HL-60 (cell line): Measurements from ENCODE around the gene NME3.

Experiments used
- DNase-seq, 2 experiments: peaks; one replicate each; pipeline ENCODE4 v3.0.0-alpha.2; 2010 to 2020; ENCODE audit warnings: low read depth in 1 of 2, low spot score in 1 of 2
- H3K27ac ChIP-seq: fragments of 250-450 bp; sonication (Bioruptor Pico); replicated peaks from 2 replicates; pipeline ENCODE4 v1.5.1; 2020; ENCODE audit warnings: mild to moderate bottlenecking, moderate library complexity
- H3K27me3 ChIP-seq: fragments of 250-450 bp; sonication (Bioruptor Pico); 2 replicates; pipeline ENCODE4 v1.5.1; 2021; ENCODE audit warnings: mild to moderate bottlenecking, moderate library complexity; ENCODE audit not compliant: insufficient read depth, poor library complexity, severe bottlenecking
- H3K4me3 ChIP-seq: replicated peaks from 2 replicates; pipeline ENCODE4 v1.5.1; 2011; ENCODE audit warnings: mild to moderate bottlenecking, control low read depth, low read length; ENCODE audit not compliant: insufficient read depth
- CTCF ChIP-seq: IDR thresholded peaks from one replicate; pipeline ENCODE4 v1.5.1; 2011; ENCODE audit warnings: low read length, control low read depth, inconsistent platforms; ENCODE audit not compliant: insufficient read depth
- GABPA ChIP-seq: IDR thresholded peaks from 2 replicates; pipeline ENCODE4 v1.6.1; 2012; ENCODE audit warnings: low read depth
- POLR2AphosphoS5 ChIP-seq: IDR thresholded peaks from 2 replicates; pipeline ENCODE4 v1.6.1; 2012; ENCODE audit warnings: low read depth
- REST ChIP-seq: IDR thresholded peaks from 2 replicates; pipeline ENCODE4 v1.6.1; 2012; ENCODE audit warnings: low read depth; ENCODE audit not compliant: insufficient replicate concordance
- SPI1 ChIP-seq: IDR thresholded peaks from 2 replicates; pipeline ENCODE4 v1.6.1; 2012; ENCODE audit warnings: low read depth, mild to moderate bottlenecking, borderline replicate concordance

NME3 gene

DNA sequence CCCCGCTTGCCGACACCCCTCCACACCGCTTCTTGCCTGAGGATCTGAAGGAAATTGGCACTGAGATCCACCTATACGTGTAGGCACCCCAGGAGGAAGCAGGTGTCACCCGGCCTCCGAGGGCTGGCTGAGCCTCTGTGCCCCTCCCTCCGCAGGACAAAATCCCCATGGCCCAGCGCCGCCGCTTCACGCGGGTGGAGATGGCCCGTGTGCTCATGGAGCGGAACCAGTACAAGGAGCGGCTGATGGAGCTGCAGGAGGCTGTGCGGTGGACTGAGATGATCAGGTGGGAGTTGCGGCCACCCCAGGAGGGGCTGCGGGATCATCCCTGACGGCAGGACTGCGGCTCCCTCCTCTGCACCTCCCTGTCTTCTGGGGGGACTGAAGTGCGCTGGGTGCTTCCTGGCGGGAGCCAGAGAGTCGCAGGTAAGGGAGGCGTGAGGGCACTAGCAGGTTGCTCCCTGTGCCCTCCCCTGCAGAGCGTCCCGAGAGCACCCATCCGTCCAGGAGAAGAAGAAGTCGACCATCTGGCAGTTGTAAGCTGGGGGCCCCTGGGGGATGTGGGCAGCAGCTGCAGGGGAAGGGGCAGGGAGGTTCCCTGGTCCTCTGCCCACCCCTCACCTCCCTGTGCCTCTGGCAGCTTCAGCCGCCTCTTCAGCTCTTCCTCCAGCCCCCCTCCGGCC lies 9.0 kb downstream of the NME3 start:
- H3K27ac ChIP-seq, result no peak overlapping the region
- H3K27me3 ChIP-seq, result no peaks in the 10 kb centered on the region
- no peak overlapping the region for H3K4me3 ChIP-seq
- DNase-seq, result no peak
- TF ChIP-seq GABPA, result no peak
- no peak for TF ChIP-seq POLR2AphosphoS5
- no peak for TF ChIP-seq SPI1
- TF ChIP-seq REST, result no peak
- TF ChIP-seq CTCF, result no peak

- TF ChIP-seq REST, result no peak
- TF ChIP-seq CTCF, result no peak
- TF ChIP-seq SPI1, result no peak
- TF ChIP-seq POLR2AphosphoS5, result no peak
- Histone ChIP-seq H3K27me3 (no peaks in the 10 kb centered on the region), H3K27ac (no peak overlapping the region), H3K4me3 (no peak overlapping the region)
- no peak for DNase-seq
Measured at GRCh38 chr16:1761751-1762150, 9.6 kb downstream of the NME3 start.

DNA sequence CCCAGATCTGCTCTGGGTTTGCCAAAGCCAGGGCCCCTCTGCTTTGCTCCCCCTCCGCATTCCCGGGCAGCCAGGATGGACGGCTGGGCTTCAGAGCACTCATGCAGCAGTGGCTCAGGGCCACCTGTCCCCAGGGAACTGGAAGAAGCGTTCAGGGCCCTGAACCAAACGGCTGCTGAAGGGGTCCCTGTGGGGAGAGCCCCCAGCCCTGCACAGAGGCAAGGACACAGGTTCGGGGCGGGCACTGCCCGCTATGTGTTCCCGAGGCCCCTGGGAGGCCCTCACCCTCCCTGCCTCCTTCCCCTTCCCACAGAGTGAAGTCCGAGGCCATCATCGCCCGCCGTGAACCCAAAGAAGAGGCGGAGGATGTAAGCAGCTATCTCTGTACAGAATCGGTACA lies 10.4 kb downstream of the NME3 start:
- TF ChIP-seq GABPA (no peak), REST (no peak), SPI1 (no peak), POLR2AphosphoS5 (no peak), CTCF (no peak)
- H3K27me3 ChIP-seq, result no peaks in the 10 kb centered on the region
- no peak overlapping the region for H3K4me3 ChIP-seq
- no peak for DNase-seq
- H3K27ac ChIP-seq, result no peak overlapping the region
